Stimulated activated CD8-positive, alpha-beta memory T cell treated with anti-CD3 and anti-CD28 coated beads, Interleukin-7, amount 100 ng/mL, for 1 hour (primary cell): ENCODE measurements around the gene OBP2B.
"Not testable (repeated sequence)": the region's sequence is repeated elsewhere in the genome, so short reads cannot be mapped to it uniquely, and the experiment has no call there.

Experiments
- DNase-seq, 2 donors: peaks; one replicate each; pipeline ENCODE4 v3.0.0-alpha.2; 2020; ENCODE audit warnings: low read depth in 2 of 2

The OBP2B gene

DNA sequence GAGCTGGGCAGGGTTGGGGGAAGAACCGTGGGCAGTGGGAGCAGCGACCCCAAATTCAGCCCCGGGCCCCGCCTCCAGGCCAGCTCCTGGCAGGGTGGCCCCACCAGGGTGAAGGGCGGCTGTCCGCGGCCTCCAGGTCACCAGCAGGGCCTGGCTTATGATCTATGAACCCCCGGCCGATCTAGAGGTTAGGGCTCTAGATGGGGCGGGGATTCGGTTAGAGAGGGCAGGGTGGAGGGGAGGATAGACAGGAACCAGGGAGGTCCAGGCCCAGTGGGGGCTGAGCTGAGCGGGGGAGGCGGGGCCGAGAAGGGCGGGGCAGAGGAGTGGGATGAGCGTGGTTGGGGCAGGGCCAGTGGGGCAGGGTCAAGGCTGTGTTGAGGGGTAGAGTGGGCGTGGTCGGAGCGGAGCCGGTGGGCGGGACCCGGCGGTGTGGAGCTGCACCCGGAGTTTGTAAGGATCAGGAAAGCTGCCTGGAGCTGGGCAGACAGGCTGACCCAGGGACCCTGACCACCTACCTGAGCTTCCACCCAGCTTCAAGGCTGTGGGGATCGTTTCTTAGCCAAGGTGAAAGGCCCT is 29.3 kb upstream of the OBP2B start:
- DNase-seq = no peak

DNA sequence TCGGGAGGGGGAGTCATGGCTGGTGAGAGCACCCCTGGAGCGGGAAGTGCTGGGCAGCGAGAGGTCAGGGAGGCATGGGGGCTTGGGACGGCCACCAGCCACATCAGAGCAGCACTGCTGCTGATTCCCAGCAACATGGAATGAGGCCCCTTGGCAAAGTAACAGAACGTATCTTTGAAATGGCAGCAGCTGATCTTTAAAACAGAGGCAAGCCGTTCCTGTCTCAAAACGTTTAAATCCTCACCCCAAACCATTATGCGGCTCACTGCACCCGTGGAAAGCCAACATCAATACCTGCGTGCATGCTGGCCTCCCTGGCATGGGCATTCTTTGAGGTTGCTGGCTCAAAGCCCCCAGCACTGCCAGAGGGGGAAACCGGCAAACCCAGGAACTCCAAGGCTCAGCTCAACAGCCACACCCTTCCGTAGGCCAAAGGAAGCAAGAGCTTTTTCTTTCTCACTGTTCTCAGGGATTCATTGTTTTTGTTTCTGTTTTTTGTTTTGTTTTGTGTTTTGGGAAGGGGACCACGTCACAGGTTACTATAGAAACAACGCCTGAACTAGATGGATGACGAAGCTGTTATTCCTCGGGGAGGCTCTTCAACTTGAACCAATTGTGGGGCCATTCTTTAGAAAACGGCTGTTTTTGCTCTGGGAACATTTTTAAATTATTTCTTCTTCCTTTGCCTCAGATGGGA is 28.1 kb upstream of the OBP2B start:
- no peak for DNase-seq

DNA sequence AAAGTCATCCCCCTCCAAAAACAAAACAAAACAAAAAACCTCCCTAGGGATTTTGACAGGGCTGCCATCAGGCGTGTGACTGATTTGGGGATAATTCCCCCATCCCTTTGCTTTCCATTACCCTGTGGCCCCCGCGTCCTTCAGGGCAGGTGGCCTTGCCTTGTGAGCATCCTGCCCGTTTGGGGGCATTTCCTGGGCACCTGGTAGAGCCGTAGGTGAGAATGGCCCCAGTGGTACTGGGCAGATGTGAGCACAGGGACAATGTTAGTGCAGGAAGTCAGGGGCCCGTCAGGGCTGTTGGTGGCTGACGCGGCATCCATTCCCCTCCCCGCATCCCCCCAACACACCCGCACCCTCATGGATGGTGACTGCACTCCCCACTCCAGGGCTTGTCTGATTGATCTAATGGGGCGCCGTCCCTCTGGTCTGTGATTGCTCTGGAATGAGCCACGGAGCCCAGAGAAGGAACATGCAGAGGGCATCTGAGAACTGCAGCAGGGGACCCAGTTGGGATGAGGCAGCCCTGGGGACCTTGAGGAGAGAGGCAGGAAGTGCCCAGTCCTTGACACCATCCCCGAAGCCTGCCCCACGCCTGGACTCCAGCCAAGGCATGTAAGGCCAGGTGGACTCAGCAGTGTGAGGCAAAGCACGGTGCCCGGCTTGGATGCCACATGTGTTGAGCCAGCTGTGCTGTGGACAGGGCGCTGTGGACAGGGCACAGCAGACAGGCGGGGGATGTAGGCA is 27.4 kb upstream of the OBP2B start:
- not testable (repeated sequence) for DNase-seq

DNA sequence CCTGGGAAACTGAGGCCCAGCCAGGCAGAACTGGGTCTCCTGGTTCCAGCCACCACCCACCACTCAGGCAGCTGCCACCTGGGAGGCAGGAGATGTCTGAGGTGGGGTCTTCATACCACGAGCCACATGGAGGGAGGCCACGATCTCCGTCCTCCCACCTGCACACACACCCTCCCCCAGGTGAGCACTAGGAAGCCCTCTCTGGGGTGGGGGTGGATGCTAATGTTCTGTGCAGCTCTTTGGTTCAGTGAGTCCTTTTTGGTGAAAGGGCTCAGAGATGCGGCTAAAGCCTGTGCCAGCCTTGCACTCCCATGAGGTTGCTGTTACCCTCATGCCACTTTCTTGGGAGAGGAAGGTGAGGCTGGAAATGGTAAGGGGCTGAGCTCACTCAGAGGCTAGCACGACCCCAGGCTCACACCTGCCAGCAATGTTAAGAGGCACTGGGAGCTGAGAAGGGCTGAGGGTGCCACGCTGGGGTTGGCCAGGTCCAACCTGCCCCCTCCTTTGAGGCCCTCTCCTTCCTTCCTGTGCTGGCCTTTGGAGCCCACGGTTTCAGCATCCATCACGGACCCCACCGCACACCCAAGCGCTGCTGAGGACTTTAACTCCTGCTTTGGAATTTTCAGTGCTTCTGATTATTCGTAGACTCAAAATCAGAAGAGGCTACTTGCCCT is 26.6 kb upstream of the OBP2B start:
- DNase-seq = no peak

DNA sequence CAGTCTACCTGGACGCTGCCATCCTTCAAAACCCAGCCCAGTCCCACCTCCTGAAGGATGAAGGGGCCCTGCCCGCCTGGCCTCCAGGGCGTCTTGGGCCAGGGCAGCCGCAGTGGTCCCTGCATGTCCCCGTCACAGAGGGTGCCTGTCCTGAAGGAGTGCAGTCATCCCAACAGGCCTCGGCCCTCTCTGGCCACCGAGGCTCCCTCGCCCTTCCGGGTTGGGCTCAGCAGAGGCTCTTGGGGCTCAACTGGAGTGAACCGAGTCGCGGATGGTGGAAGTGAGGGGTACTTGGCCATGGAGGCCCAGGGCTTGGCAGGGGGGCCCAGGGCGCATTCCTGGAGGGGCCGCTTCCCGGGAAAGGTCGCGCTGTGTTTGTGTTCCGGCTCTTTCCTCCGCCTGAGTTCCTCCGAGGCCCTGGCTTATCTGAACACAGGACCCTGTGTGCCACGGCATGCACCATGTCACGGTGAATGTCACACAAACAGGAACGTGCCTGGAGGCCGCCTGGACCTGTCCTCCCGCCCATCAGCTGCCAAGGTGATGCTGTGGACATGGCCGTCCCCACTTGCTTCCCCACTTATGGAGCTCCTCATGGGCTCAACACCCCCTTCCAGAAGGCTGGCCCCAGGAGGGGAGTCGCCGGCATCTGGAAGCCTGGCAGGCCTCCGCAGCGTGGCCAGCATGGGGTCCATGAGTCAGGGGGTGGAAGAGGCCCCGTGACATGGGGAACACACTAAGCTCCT is 25.7 kb upstream of the OBP2B start:
- DNase-seq = no peak

DNA sequence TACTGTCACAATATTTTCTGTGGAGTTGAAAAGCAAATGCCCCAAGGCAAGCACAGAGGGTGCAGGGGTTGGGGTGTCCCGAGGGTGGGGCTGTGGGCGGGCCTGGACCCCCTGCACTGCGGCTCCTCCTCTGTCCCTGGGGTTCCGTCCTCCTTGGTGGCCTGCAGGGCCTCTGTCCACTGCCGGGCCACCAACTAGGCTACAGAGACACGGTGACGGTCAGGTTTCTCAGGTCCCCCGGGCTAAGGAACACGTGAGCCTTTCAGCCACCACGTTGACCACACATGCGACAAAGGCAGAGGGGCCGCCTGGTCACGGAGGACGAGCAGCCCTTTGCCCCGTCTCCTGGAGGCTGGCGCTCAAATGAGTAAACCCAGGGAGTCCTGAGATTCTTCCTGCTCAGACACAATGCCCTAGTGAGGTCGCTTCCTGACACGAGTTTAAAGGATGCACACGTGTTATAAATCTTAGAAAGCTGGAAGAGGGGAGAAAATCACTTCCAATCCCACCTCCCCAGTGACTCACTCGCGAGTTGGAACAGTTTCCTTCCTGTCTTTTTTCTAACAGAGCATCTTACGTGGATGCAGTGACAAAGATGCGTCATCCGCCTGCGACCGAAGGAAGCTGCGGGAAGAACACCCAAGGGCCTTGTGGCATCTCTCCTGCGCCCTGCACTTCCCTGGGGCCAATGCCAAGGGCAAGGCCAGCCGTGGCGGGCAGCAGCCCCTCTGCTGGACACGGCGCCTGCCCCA is 24.8 kb upstream of the OBP2B start:
- DNase-seq = no peak

DNA sequence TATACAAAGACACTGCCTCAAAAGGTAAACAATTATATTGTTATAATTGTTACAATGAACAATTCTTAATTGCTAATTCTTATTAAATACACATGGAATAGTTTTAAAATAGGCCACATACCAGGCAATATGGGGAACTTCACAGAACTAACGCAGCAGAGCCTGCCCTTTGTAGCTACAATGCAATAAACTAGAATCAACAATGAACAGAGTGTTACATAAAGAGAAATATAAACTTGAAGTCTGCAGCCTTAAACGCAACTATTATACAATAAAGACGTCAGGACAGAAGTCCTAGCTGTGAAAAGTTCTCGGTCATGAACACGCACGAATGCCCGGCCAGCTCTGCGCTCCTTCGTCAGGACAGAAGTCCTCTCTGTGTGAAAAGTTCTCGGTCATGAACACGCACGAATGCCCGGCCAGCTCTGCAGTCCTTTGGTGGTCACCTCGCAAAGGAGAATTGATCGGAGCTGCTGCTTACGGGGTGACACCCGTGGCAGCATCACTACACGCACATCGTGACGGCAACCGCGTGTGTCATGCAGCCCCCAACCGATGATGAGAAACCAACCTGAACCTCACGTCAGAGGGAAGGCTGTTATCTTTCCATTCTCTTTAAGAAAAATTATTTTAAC is 23.0 kb upstream of the OBP2B start:
- DNase-seq = not testable (repeated sequence)

DNA sequence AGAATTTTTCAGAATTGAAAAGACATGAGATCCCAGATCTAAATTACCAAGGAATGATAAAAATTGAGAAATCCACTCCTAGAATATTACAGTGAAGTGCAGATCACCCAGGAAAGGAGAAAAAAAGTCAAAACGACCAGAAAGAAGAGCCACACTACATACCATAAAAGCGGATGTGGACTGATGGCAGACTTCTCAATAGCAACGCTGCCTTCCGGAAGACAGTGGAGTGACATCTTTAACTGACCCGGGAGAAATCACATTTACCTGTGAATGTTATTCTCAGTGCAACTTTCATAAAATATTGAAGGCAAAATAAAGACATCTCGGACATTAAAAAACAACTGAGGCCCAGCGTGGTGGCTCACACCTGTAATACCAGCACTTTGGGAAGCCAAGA is 21.5 kb upstream of the OBP2B start:
- DNase-seq = not testable (repeated sequence)

DNA sequence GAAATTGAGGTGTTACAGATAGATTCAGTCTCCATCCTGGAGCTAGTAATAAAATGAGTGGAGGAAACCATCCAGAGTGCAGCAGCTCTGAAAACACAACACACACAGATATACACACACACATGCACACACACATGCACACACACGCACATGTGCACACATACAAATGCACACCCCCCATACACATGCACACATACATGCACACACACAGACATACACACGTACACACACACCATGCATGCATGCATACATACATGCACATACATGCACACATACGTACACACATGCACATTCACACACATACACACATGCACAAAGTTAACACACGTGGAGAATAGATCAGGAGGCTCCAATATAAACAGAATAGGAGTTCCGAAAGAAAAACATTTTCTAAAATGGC is 21.0 kb upstream of the OBP2B start:
- no peak for DNase-seq

DNA sequence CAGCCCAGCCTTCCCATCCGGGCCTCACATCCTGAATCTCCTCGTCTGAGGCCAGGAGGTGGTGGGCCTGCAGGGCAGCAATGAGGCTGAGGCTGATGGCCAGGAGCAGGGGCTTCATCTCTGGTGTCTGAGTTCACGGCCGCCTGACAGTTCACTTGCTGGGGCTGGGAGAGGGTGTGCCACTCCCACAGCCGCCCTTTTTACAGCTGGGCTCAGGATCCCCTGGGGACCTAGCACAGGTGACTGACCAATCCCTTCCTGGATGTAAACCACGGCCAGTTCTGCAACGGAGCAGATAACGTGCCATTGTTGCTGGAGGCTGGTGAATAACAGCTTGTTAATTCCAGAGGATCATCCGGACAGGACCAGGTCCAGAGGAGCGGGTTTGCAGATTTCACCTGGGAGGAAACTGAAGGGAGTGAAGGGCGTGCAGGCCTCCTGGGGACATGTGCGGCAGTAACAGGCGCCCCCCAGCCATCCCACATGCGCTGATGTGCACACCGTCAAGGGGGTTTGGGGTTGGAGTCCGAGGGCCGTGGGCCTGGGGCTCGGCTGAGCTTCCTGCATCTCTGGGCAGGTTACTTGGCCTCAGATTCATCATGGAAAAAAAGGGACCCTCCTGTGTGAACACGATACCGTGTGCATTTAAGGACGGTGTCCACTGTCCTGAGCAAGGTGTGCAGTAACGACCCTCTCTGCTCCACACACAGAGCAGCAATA is 19.6 kb upstream of the OBP2B start:
- DNase-seq = not testable (repeated sequence)

DNA sequence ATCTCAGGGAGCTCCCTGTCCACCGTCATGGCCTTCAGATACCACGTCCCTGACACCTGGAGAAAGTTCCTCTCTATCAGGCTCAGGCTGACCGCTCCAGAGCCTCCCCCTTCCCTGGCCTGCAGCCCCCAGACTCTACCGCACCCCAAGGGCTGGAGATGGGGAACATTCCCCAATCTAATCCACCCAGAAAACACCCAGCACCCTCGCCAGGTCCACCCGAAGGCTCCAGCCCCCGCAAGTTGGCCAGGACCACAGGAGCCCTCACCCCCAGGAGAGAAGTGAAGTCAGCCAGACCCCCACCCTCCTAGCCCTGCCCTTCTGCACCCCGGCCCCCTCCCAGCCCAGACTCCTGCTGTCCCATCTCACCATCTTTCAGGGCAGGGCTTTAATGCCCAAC is 18.9 kb upstream of the OBP2B start:
- not testable (repeated sequence) for DNase-seq

DNA sequence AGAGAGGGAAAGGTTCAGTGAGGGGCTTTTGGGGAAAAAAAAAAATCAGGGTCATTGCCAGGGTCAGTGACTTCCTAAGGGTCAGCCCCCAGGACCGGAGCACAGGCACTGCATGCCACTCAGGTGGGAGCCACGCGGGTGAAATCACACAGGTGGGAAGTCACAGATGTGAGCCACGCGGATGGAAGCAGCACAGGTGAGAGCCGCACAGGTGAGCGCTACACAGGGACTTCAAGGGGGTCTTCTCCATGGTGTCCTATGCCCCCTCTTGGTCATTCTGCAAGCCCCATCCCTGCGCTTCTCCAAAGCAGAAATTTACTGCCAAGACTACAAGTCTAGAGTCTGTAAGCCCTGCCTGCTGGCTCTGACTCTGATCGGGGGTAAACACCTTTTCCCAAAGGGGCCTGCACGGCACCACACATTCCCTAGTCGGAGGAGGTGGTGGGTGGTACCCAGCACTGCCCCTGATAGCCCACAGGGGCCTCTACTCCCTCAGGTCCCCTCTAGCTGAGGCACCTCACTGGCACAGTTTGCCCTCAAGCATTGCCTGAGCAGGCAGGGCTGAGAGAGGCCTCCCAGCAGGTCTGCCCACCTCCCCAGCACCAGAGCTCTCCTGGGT is 18.3 kb upstream of the OBP2B start:
- no peak for DNase-seq

DNA sequence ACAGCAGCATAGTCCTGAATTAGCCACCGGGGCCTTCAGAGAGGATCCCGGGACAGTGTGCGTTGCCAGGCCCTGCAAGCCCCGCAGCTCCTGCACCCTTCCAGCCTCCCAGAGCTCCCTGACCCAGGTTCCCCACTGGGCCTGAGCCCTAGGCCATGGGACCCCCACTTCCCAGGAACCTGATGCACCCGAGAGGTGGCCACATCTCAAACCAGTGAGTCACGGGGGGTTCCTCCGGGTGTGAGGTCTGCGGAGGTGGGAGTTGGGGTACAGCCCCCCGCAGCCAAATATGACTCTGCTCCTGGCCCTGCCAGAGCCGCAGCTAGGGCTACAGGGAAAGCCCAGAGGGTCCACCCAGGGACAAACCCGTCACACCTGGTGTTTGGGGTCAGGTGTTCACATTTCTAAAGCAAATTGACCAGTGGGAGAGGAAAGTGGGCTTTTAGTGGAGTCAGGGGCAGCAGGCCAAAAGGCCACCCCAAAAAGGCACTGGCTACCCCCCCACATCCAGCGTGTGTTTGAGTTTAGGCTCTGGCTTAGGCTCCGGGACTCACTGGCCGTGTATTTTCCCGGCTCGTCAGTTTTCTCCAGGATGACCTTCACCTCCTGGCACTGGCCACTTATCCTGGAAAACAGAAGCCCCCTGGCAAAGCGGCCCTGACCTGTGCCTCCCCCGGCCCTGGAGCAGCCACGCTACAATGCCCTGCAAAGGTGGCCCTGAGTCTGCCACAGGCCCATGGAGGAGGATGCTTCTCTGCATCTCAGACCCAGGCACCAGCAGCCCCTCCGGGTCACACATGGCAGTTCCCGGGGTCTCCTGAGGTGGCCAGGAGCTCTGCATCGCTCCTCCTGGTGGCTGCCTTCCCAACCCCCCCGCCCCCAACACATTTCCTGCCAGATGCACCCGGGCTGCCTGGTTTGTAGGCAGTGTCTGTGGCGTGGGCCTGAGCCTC is 17.4 kb upstream of the OBP2B start:
- no peak for DNase-seq

DNA sequence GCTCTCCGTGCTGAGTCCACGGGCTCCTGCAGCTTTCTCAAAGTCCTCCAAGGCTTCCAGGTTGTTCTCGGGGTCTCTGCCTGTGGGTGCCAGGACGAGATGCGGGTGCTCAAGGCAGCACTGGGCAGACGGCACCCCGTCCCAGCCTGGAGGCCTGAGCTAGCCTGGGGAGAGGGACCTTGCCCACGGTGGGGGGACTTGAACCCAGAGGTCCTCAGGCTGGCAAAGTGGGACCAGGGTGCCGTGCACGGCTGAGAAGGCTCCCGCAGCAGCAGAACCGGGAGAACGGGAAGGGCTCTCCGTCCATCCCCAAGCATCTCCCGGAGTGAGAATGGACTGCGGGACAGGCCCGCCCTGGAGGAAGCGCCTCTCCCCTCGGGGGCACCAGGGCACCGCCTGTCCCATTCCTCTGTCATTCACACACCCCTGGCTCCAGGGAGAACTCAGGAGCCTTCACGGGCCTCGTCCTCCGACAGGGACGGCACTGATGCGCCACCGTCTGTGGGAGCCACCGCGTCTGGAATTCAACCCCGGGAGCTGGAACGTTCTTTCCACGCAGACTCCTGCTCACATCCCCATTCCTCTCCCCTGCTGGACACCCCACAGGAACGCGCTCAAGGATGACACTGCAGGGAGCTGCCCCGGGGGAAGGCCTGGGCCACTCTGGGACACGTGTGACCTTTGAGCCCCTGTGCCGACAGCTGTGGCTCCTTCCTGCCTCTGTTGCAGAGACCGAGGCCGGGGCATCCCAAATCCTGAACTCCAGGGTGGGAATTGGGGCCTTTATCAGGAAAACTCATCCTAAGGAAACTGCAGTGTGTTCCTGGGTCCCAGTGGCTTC is 16.3 kb upstream of the OBP2B start:
- no peak for DNase-seq

DNA sequence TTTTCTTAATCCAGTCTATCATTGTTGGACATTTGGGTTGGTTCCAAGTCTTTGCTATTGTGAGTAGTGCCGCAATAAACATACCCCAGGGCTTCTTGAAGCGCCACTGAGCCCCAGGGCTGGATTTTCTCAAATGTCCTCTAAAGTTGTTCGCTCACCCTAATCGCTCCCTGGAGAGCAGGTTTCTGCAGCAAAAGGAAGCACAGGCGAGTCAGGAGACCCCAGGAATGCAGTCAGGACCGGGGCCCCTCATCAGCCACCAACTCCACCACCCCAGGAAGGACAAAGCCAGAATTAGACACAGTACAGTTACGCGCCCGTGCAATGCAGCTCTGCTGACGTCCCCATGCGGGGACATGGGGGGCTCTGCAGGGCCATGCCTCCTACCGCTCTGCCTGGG is 15.7 kb upstream of the OBP2B start:
- DNase-seq = no peak

DNA sequence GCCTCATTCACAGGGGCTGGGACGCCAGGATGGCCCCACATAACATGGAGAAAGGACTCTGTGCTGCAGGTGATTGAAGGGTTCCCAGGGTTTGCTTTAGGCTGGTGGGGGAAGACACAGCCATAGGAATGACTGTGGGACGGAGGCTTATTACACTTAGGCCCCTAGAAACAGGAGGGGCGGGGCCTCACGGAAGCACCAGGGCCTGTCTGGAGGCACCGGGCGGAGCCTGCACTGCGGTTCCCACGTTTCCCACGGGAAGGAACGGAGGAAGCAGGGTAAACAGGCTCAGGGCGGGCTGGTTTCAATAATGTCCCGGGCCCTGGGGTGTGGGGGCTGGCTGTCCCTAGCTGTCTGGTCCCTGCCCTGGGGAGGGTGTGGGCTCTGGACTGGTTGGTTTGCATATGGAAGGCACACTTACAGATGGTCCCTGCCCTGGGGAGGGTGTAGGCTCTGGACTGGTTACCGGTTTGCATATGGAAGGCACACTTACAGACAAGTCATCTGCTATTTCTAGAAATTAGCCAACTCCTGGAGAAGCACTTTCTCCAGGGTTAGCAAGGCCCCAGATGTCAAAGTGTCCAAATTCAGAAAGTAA is 14.2 kb upstream of the OBP2B start:
- not testable (repeated sequence) for DNase-seq

DNA sequence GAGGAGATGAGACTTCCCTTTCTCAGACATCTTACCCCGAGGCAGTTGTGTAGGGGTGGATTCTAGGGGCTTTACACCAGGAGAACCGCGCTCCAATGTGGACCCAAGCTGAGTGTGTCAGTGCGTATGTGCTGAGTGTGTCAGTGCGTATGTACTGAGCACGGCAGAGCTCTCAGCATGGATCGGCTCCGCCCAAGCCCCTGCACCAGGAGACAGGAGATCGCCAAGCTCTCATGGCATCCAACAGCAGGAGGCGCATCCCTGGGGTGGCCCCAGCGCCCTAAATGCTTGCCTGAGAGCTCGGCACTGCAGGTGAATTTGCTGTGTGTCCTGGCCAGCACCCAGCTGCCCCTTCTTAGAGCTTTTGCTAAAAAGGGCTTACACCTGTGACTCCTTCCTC is 12.9 kb upstream of the OBP2B start:
- not testable (repeated sequence) for DNase-seq
